Mesodermal cell (in vitro differentiated cells): ENCODE measurements around the gene PDLIM3.

Source experiments
- H3K27ac ChIP-seq: 2 replicates; pipeline ENCODE4 v1.7.0; 2013; ENCODE audit warnings: mild to moderate bottlenecking, low read depth, low read length, moderate library complexity; ENCODE audit not compliant: severe bottlenecking
- H3K36me3 ChIP-seq: 2 replicates; pipeline ENCODE4 v1.7.1; 2013; ENCODE audit warnings: mild to moderate bottlenecking, low read length, moderate library complexity; ENCODE audit not compliant: control insufficient read depth, insufficient read depth
- H3K4me1 ChIP-seq: one replicate; pipeline ENCODE4 v1.7.1; 2013; ENCODE audit warnings: mild to moderate bottlenecking, low read length; ENCODE audit not compliant: insufficient read depth, control insufficient read depth, poor library complexity, severe bottlenecking
- H3K4me3 ChIP-seq: 2 replicates; pipeline ENCODE4 v1.7.0; 2013; ENCODE audit warnings: low read length, control low read depth, mild to moderate bottlenecking; ENCODE audit not compliant: insufficient read depth, poor library complexity, severe bottlenecking; ENCODE audit errors: extremely low read depth
- H3K9me3 ChIP-seq: 2 replicates; pipeline ENCODE4 v1.7.1; 2013; ENCODE audit warnings: mild to moderate bottlenecking, low read length, moderate library complexity; ENCODE audit not compliant: control insufficient read depth
- WGBS, 2 experiments: methylation state at CpG; one replicate each; pipeline ENCODE4 v1.1.5; 2013; ENCODE audit warnings: missing lambda C conversion rate in 2 of 2; ENCODE audit not compliant: insufficient coverage in 2 of 2; 5-methylcytosine and 5-hydroxymethylcytosine counted together

PDLIM3 gene

DNA sequence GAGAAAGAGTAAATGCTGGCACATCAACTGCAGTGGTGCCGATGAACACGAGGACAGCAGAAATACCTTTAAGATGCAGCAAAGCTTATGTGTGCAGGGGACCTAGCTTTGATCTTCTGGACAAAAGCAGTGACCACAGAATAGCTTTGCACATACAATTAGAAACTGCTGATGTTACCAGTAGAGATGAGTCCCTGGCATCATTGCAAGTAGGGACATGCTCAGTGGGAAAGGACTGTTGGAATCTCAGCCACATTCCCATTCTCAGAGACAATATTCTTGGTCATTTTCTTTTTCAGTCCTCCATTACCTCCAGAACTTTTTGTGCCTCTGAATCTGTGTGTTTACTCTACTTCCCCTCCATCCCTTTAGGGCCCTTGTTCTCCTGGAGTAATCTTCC is 16.9 kb upstream of the PDLIM3 start:
- Histone ChIP-seq H3K27ac (no peak overlapping the region), H3K9me3 (no peaks in the 10 kb centered on the region), H3K4me1 (no peaks in the 10 kb centered on the region), H3K4me3 (no peak overlapping the region), H3K36me3 (no peaks in the 10 kb centered on the region)
- WGBS, 2 experiments: 78 to 100% methylated on average over 2 of the region's 2 CpGs

DNA sequence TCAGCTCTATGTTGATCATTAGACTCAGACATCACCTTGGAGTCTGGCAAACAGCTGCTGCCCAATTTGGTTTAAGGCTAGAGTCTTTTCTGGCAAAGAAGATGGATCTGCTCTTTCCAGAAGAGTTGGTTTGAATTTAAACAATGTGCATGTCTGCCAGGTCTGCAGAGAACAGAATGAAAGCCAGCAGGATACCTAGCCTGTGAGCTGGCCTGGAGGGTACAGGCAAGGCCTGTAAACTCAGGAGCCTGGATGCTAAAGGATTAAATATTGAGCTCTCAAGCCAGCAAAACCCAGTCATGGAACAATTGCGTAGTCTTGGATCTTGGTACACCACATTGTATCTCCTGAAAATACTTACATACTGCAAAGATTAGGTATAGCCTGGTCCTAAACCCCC is 15.6 kb upstream of the PDLIM3 start:
- Histone ChIP-seq H3K4me3 (no peak overlapping the region), H3K27ac (no peak overlapping the region), H3K4me1 (no peaks in the 10 kb centered on the region), H3K9me3 (no peaks in the 10 kb centered on the region), H3K36me3 (no peaks in the 10 kb centered on the region)
- WGBS, 2 experiments: no CpG with 5 or more reads among the region's 1 CpG

DNA sequence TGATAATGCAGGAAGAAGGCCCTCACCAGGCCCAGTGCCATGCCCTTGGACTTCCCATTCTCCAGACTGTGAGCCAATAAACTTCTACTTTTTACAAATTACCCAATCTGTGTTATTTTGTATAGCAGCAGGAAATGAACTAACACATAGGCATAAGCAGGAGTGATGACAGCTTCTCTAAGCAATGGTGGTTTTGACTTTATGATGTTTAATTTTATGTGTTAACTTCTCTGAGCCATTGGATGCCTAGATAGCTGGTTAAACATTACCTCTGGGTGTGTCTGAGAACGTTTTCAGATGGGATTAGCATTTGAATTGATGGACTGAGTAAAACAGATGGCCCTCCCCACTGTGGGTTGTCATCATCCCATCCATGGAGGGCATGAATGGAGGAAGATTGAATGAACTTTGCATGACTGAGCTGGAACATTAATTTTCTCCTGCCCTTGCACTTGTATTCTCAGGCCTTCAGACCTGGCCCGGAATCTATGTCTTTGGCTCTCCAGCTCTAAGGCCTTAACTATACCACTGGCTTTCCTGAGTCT is 13.9 kb upstream of the PDLIM3 start:
- 60 to 100% methylated on average over 1 to 2 of the region's 2 CpGs for WGBS, 2 experiments

DNA sequence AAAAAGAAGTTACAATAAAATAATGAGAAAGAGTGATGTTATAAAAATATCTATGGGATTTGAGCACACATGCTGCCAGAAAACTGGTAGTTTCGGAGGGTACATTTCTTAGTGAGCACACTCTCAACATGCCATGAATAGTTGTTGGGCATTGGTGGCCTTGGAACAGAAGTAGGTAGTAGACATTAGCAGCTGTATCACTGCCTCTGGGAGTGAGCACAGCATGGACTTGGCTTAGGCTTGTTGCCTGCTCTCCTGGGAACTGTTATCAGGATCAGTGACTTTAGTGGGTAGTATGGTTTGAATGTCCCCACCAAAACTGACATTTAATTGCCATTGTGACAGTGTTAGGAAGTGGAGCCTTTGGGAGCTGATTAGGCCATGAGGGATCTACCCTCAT is 13.3 kb upstream of the PDLIM3 start:
- Histone ChIP-seq H3K27ac (no peak overlapping the region), H3K4me1 (no peaks in the 10 kb centered on the region), H3K9me3 (no peaks in the 10 kb centered on the region), H3K36me3 (no peaks in the 10 kb centered on the region), H3K4me3 (no peak overlapping the region)
- WGBS, 2 experiments: 73 to 100% methylated on average over 1 of the region's 1 CpG

More for the DNA sequence above, 13.9 kb upstream of the PDLIM3 start:
- no peaks in the 10 kb centered on the region for H3K36me3 ChIP-seq
- no peak overlapping the region for H3K27ac ChIP-seq
- no peak overlapping the region for H3K4me3 ChIP-seq
- H3K9me3 ChIP-seq: no peaks in the 10 kb centered on the region
- no peaks in the 10 kb centered on the region for H3K4me1 ChIP-seq

DNA sequence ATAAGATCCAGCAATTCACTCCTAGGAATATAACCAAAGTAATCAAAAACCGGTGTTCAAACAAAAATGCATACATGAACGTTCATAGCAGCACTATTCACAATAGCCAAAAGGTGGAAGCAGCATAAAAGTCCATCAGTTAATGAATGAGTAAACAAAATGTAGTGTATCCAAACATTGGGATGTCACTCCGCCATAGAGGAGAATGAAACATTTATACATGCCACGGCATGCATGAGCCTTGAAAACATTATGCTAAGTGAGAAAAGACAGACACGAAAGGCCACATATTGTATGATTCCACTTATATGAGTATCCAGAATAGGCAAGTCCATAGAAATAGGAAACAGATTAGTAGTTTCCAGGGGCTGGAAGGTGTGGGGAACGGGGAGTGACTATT is 11.0 kb upstream of the PDLIM3 start:
- Histone ChIP-seq H3K36me3 (no peaks in the 10 kb centered on the region), H3K4me3 (no peak overlapping the region), H3K4me1 (no peaks in the 10 kb centered on the region), H3K27ac (no peak overlapping the region), H3K9me3 (no peaks in the 10 kb centered on the region)
- WGBS, 2 experiments: 98 to 100% methylated on average over 4 of the region's 6 CpGs

DNA sequence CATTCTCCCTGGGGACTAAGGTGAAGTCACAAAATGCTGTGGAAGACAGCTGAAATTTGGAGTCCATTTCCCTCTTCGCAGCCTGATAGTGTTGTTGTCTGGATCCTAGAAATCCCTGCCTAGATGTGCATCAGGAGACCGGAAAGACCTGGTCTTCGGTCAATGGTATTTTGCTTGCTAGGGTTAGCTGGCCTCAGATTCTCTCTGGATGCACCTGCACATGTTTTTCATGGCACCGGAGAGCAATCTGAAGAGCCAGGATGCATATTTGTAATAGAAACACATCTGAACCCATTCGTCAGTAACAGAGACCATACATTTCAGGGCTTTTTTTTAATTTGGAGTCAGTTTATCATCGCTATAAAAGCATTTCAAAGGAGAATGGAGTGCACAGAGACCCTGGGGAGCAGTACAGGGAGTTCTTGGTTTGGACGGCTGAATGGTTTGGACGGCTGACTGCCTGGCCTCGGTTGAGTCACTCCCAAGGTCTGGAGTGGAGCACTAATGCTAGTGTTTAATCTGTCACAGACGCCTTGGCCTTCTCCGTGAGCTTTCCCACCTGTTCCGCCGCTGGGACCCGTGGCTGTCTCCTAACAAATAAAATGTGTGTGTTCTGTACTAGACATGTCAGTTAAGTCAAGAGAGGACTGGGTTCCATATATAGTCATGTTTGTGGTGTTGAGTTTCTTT is 7.5 kb upstream of the PDLIM3 start:
- 89 to 93% methylated on average over 11 to 12 of the region's 14 CpGs for WGBS, 2 experiments
- Histone ChIP-seq H3K36me3 (no peaks in the 10 kb centered on the region), H3K27ac (no peak overlapping the region), H3K4me1 (no peaks in the 10 kb centered on the region), H3K9me3 (no peaks in the 10 kb centered on the region), H3K4me3 (no peak overlapping the region)

DNA sequence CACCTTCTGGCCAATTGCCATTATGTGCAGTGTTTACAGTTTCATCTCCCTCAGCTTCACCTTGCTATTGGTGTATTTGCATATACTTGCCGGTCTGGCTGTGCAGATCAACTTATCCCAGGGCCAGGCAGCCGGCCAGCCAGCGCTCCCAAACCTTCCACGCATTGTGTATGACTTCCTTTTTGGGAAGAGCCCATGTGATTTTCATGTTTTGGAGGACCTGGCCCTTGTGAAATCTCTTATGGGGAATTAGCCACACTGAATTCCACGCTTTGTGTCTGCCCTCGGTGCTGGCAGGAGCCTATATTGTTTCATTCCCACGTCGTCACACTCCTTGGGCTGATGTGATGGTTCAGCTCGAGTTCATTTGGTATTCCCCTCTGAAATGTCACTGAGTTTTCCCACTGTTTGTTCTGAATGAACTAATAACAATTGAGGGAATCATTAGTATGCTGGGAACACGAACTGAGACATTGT is 6.0 kb upstream of the PDLIM3 start:
- WGBS, 2 experiments: 86 to 89% methylated on average over 10 of the region's 10 CpGs
- no peaks in the 10 kb centered on the region for H3K4me1 ChIP-seq
- no peaks in the 10 kb centered on the region for H3K9me3 ChIP-seq
- no peak overlapping the region for H3K27ac ChIP-seq
- no peaks in the 10 kb centered on the region for H3K36me3 ChIP-seq
- H3K4me3 ChIP-seq: no peak overlapping the region

DNA sequence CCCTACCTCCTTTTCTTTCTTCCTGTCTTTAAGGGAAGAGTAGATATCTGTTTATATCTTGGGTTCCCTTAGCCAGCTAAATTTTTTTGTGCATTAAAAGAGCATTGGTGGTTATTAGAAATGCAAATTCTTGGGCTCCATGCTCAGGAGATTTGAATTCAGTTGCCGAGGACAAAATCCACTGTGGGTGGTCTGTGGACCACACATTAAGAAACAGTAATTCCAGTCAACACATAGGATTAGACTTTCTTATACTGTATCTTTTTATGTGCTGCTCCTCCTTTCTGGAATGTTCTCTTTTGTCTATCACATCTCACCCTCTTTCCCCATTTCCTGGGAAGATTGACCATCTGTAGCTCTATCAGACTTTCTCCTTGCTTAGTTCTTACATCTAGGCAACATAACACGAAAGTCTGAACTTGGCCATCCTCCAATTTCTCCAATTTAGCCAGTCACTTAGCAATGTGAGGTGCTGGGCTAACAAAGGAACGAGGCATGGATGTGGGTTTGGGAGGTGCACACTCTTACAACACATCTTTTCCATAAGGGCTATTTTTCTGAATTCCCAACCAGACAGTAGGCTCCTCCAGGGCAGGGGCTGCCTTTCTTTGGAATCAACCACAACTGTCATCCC is 5.3 kb upstream of the PDLIM3 start:
- Histone ChIP-seq H3K27ac (no peak overlapping the region), H3K9me3 (no peaks in the 10 kb centered on the region), H3K4me3 (no peak overlapping the region), H3K36me3 (no peaks in the 10 kb centered on the region), H3K4me1 (no peaks in the 10 kb centered on the region)
- WGBS, 2 experiments: 100% methylated on average over 1 of the region's 3 CpGs; no CpG with 5 or more reads in 1 of the 2 experiments

DNA sequence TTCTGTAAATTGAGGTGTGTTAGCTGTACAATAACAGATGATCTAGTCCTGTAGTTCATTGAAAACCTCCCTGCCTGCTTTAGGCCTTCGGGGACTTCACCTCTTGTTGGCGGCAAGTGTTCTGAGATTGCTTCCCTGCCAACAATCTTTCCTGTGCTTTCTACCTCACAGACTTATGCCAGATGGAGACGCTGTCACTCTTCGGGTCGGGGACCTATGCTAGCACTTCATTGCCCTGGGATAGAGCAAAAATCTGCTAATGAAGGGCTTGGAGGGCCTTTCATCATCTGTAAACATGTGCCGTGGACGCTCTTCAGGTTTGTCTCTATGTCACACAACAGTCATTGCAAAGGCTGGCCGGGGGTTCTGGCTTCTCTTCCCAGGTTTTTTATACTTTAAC is 4.7 kb upstream of the PDLIM3 start:
- Histone ChIP-seq H3K4me1 (no peaks in the 10 kb centered on the region), H3K4me3 (no peak overlapping the region), H3K27ac (no peak overlapping the region), H3K36me3 (no peaks in the 10 kb centered on the region), H3K9me3 (no peaks in the 10 kb centered on the region)
- 72 to 79% methylated on average over 8 of the region's 8 CpGs for WGBS, 2 experiments

DNA sequence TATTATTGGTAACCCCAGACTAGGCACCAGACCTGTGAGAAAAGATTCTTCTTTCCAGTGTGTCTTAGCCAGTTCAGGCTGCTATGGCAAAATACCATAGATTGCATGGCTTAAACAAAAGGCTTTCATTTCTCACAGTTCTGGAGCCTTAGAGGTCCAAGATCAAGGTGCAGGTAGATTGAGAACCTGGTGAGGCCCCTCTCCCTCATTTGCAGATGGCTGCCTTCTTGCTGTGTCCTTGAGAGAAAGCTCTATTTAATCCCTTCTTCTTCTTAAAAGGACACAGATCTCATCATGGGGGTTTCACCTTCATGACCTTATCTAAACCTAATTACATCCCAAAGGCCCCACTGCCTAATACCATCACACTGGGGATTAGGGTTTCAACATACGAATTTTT is 3.5 kb upstream of the PDLIM3 start:
- H3K4me1 ChIP-seq: no peaks in the 10 kb centered on the region
- WGBS, 2 experiments: 67 to 70% methylated on average over 1 of the region's 1 CpG
- no peak overlapping the region for H3K27ac ChIP-seq
- H3K9me3 ChIP-seq: no peaks in the 10 kb centered on the region
- no peak overlapping the region for H3K4me3 ChIP-seq
- H3K36me3 ChIP-seq: no peaks in the 10 kb centered on the region

DNA sequence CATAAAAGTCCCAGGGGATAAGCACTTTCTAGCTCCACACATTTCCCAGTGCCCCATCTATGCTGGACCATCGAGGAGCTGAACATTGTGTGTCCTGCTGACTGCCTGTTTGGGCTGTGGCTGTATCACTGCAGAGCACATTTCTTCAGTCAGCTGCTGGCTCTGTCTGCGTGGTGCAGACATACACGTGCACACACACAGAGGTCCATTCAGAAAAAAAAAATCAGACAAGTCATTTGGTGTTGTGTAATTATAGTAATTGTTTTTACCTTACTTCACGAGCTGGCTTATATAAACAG is 1.1 kb upstream of the PDLIM3 start:
- Histone ChIP-seq H3K9me3 (no peaks in the 10 kb centered on the region), H3K36me3 (no peaks in the 10 kb centered on the region), H3K4me3 (no peak overlapping the region), H3K27ac (no peak overlapping the region), H3K4me1 (no peaks in the 10 kb centered on the region)
- 56 to 75% methylated on average over 1 of the region's 4 CpGs for WGBS, 2 experiments
